WTC11 (cell line): Measurements from ENCODE around the gene DHRSX. TPM values are rescaled to one million over a fixed set of nuclear protein-coding genes. Genes with fewer than 3 reads are reported as not detected.

Experiments
- ATAC-seq: fragments of 200-7000 bp; cut with Tn5 transposase; 2 replicates; pipeline ENCODE4 v1.10.0; 2021; ENCODE audit warnings: mild to moderate bottlenecking, moderate library complexity
- CTCF ChIA-PET: fragments of 300-600 bp; sonication (Branson Sonifier 250); formaldehyde crosslinking; loops from one replicate; lab custom pipeline; 2021; ENCODE audit warnings: antibody characterized with exemption; lab: Charles Lee
- POLR2A ChIA-PET: fragments of 350-600 bp; sonication (Branson Sonifier 250); formaldehyde crosslinking; loops from one replicate; lab custom pipeline; 2021; ENCODE audit warnings: antibody characterized with exemption; lab: Charles Lee
- DNase-seq: peaks from one replicate; pipeline ENCODE4 v3.0.0; 2021; ENCODE audit warnings: low spot score
- H3K27ac Mint-ChIP-seq: 2 replicates; pipeline ENCODE4 v1.8.0; 2021; ENCODE audit warnings: mixed read lengths
- H3K27me3 Mint-ChIP-seq: 2 replicates; pipeline ENCODE4 v1.8.0; 2021; ENCODE audit warnings: low read depth, mild to moderate bottlenecking, moderate library complexity, mixed read lengths
- H3K36me3 Mint-ChIP-seq: 2 replicates; pipeline ENCODE4 v1.8.0; 2021; ENCODE audit warnings: mixed read lengths
- H3K4me1 Mint-ChIP-seq: 2 replicates; pipeline ENCODE4 v1.8.0; 2022; ENCODE audit warnings: mixed read lengths
- H3K4me3 Mint-ChIP-seq: 2 replicates; pipeline ENCODE4 v1.8.0; 2021; ENCODE audit warnings: mild to moderate bottlenecking, moderate library complexity, mixed read lengths
- H3K9me3 Mint-ChIP-seq: 2 replicates; pipeline ENCODE4 v1.8.0; 2021; ENCODE audit warnings: mixed read lengths
- ELF4 ChIP-seq: sonication (generic); formaldehyde crosslinking; IDR thresholded peaks from 2 replicates; pipeline ENCODE4 v1.8.1; 2022; ENCODE audit warnings: low read depth, mild to moderate bottlenecking, moderate library complexity, missing genetic modification reagents
- ESRRA ChIP-seq: sonication (generic); formaldehyde crosslinking; IDR thresholded peaks from 2 replicates; pipeline ENCODE4 v1.8.1; 2022; ENCODE audit warnings: mild to moderate bottlenecking, missing genetic modification reagents, borderline replicate concordance
- ETV6 ChIP-seq: sonication (generic); formaldehyde crosslinking; IDR thresholded peaks from 2 replicates; pipeline ENCODE4 v1.8.1; 2022; ENCODE audit warnings: mild to moderate bottlenecking, missing genetic modification reagents
- GRHL2 ChIP-seq: fragments of 250-450 bp; sonication (Bioruptor Pico); IDR thresholded peaks from 2 replicates; pipeline ENCODE4 v1.8.0; 2022; ENCODE audit warnings: mild to moderate bottlenecking, moderate library complexity; ENCODE audit not compliant: insufficient replicate concordance, severe bottlenecking
- GTF2I ChIP-seq: fragments of 250-450 bp; sonication (Bioruptor Pico); conservative IDR thresholded peaks from 2 replicates; pipeline ENCODE4 v1.4.0; 2021; ENCODE audit warnings: mild to moderate bottlenecking
- MYBL2 ChIP-seq: sonication (generic); formaldehyde crosslinking; IDR thresholded peaks from 2 replicates; pipeline ENCODE4 v1.8.1; 2023; ENCODE audit warnings: mild to moderate bottlenecking, moderate library complexity, missing genetic modification reagents
- NFE2L1 ChIP-seq: sonication (generic); formaldehyde crosslinking; IDR thresholded peaks from 2 replicates; pipeline ENCODE4 v1.8.1; 2023; ENCODE audit warnings: missing genetic modification reagents
- NR1H2 ChIP-seq: sonication (generic); formaldehyde crosslinking; IDR thresholded peaks from 2 replicates; pipeline ENCODE4 v1.9.0; 2021; ENCODE audit warnings: mild to moderate bottlenecking, moderate library complexity, missing genetic modification reagents
- NR2C2 ChIP-seq: sonication (generic); formaldehyde crosslinking; IDR thresholded peaks from 2 replicates; pipeline ENCODE4 v1.8.0; 2022; ENCODE audit warnings: mild to moderate bottlenecking, missing genetic modification reagents
- PRRX2 ChIP-seq: fragments of 250-450 bp; sonication (Bioruptor Pico); IDR thresholded peaks from 2 replicates; pipeline ENCODE4 v1.8.0; 2021; ENCODE audit warnings: mild to moderate bottlenecking
- TEAD1 ChIP-seq: sonication (generic); formaldehyde crosslinking; IDR thresholded peaks from 2 replicates; pipeline ENCODE4 v1.8.0; 2022; ENCODE audit warnings: mild to moderate bottlenecking, missing genetic modification reagents
- TP53 ChIP-seq: sonication (generic); formaldehyde crosslinking; IDR thresholded peaks from 2 replicates; pipeline ENCODE4 v1.8.1; 2023; ENCODE audit warnings: mild to moderate bottlenecking, missing genetic modification reagents
- USF1 ChIP-seq: sonication (generic); formaldehyde crosslinking; IDR thresholded peaks from 2 replicates; pipeline ENCODE4 v1.8.0; 2022; ENCODE audit warnings: mild to moderate bottlenecking, missing genetic modification reagents
- ZNF396 ChIP-seq: fragments of 250-450 bp; sonication (Bioruptor Pico); IDR thresholded peaks from 2 replicates; pipeline ENCODE4 v1.8.0; 2021; ENCODE audit warnings: mild to moderate bottlenecking, moderate library complexity, borderline replicate concordance
- ZNF671 ChIP-seq: fragments of 250-450 bp; sonication (Bioruptor Pico); IDR thresholded peaks from 2 replicates; pipeline ENCODE4 v1.8.0; 2021; ENCODE audit warnings: mild to moderate bottlenecking
- total RNA-seq: library from RNA; stranded (reverse); gene quantifications from 3 replicates; pipeline ENCODE4 v1.2.3, GENCODE V29; 2021
- TF ChIP-seq, protein P1 (sequence below): sonication (generic); formaldehyde crosslinking; IDR thresholded peaks from 2 replicates; pipeline ENCODE4 v1.8.1; 2023; ENCODE audit warnings: mild to moderate bottlenecking, missing genetic modification reagents
- TF ChIP-seq, protein P2 (sequence below): sonication (generic); formaldehyde crosslinking; IDR thresholded peaks from 2 replicates; pipeline ENCODE4 v1.8.1; 2022; ENCODE audit warnings: low read depth, mild to moderate bottlenecking, moderate library complexity, missing genetic modification reagents, borderline replicate concordance
- TF ChIP-seq, protein P3 (sequence below): fragments of 200-600 bp; IDR thresholded peaks from 2 replicates; pipeline ENCODE4 v1.8.0; 2022; ENCODE audit warnings: antibody characterized with exemption
- TF ChIP-seq, protein P4 (sequence below): sonication (generic); formaldehyde crosslinking; IDR thresholded peaks from 2 replicates; pipeline ENCODE4 v1.8.0; 2022; ENCODE audit warnings: missing genetic modification reagents

DHRSX gene
- total RNA-seq, 1 experiment from 2014 or later = 28.2 TPM

DNA sequence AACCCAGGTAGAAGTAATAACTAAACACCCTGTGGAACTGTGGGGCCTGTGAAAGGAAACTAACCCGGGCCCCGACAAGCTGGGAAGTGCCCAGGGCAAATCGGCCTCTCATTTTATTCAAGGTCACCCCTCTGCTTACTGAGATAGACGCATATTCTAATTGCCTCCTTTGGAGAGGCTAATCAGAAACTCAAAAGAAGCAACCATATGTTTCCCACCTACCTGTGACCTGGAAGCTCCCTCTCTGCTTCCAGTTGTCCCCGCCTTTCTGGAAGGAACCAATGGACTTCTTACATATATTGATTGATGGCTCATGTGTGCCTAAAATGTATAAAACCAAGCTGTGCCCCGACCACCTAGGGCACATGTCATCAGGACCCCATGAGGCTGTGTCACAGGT is 23.1 kb upstream of the DHRSX start:
- Mint-ChIP-seq H3K27ac (peak overlapping the region; percentile 43), H3K27me3 (no peaks in the 10 kb centered on the region), H3K4me3 (no peak overlapping the region), H3K36me3 (peaks cover 4% of the 10 kb centered on the region; the same call in 1 of the 2 replicates), H3K9me3 (peaks cover 10% of the 10 kb centered on the region), H3K4me1 (peaks cover 24% of the 10 kb centered on the region)
- TF ChIP-seq ETV6 (CRISPR knock-in tag) (no peak), TEAD1 (CRISPR knock-in tag) (no peak), ELF4 (CRISPR knock-in tag) (no peak), NR1H2 (no peak), PRRX2 (CRISPR knock-in tag) (no peak), GTF2I (CRISPR knock-in tag) (no peak), ESRRA (CRISPR knock-in tag) (no peak; the same call in 1 of the 2 replicates), NR2C2 (CRISPR knock-in tag) (no peak), ZNF396 (no peak), TP53 (no peak), NFE2L1 (no peak), GRHL2 (CRISPR knock-in tag) (no peak)
- TF ChIP-seq, protein P1, sequence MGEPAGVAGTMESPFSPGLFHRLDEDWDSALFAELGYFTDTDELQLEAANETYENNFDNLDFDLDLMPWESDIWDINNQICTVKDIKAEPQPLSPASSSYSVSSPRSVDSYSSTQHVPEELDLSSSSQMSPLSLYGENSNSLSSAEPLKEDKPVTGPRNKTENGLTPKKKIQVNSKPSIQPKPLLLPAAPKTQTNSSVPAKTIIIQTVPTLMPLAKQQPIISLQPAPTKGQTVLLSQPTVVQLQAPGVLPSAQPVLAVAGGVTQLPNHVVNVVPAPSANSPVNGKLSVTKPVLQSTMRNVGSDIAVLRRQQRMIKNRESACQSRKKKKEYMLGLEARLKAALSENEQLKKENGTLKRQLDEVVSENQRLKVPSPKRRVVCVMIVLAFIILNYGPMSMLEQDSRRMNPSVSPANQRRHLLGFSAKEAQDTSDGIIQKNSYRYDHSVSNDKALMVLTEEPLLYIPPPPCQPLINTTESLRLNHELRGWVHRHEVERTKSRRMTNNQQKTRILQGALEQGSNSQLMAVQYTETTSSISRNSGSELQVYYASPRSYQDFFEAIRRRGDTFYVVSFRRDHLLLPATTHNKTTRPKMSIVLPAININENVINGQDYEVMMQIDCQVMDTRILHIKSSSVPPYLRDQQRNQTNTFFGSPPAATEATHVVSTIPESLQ (CRISPR knock-in tag) = no peak
- TF ChIP-seq, protein P2, sequence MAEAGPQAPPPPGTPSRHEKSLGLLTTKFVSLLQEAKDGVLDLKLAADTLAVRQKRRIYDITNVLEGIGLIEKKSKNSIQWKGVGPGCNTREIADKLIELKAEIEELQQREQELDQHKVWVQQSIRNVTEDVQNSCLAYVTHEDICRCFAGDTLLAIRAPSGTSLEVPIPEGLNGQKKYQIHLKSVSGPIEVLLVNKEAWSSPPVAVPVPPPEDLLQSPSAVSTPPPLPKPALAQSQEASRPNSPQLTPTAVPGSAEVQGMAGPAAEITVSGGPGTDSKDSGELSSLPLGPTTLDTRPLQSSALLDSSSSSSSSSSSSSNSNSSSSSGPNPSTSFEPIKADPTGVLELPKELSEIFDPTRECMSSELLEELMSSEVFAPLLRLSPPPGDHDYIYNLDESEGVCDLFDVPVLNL (CRISPR knock-in tag) = no peak
- TF ChIP-seq, protein P3, sequence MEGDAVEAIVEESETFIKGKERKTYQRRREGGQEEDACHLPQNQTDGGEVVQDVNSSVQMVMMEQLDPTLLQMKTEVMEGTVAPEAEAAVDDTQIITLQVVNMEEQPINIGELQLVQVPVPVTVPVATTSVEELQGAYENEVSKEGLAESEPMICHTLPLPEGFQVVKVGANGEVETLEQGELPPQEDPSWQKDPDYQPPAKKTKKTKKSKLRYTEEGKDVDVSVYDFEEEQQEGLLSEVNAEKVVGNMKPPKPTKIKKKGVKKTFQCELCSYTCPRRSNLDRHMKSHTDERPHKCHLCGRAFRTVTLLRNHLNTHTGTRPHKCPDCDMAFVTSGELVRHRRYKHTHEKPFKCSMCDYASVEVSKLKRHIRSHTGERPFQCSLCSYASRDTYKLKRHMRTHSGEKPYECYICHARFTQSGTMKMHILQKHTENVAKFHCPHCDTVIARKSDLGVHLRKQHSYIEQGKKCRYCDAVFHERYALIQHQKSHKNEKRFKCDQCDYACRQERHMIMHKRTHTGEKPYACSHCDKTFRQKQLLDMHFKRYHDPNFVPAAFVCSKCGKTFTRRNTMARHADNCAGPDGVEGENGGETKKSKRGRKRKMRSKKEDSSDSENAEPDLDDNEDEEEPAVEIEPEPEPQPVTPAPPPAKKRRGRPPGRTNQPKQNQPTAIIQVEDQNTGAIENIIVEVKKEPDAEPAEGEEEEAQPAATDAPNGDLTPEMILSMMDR = no peak
- CTCF ChIA-PET = no interaction called here
- POLR2A ChIA-PET = no interaction called here
- no peak for DNase-seq
- ATAC-seq = peak; percentile 87

DNA sequence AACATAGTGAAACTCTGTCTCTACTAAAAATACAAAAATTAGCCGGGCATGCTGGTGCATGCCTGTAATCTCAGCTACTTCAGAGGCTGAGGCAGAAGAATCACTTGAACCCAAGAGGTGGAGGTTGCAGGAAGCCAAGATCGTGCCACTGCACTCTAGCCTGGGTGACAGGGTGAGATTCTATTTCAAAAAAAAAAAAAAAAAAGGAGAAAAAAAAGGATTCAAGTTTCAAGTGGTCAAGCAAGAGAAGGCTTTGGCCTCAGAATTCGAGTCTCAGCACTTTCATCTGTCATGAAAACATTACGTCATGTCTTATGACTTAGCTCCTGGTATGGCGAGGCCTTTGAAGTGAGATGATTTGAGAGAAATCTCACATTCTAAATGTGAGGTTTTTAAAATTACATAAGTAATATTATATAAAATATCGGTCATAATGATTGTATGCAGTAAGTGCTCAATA is 21.2 kb upstream of the DHRSX start:
- ATAC-seq = no peak
- no peak for DNase-seq
- H3K9me3 Mint-ChIP-seq = peaks cover 5% of the 10 kb centered on the region
- H3K27ac Mint-ChIP-seq = no peak overlapping the region
- H3K4me1 Mint-ChIP-seq = peaks cover 24% of the 10 kb centered on the region
- no peak for TF ChIP-seq ZNF671 (CRISPR knock-in tag)
- TF ChIP-seq, protein P4, sequence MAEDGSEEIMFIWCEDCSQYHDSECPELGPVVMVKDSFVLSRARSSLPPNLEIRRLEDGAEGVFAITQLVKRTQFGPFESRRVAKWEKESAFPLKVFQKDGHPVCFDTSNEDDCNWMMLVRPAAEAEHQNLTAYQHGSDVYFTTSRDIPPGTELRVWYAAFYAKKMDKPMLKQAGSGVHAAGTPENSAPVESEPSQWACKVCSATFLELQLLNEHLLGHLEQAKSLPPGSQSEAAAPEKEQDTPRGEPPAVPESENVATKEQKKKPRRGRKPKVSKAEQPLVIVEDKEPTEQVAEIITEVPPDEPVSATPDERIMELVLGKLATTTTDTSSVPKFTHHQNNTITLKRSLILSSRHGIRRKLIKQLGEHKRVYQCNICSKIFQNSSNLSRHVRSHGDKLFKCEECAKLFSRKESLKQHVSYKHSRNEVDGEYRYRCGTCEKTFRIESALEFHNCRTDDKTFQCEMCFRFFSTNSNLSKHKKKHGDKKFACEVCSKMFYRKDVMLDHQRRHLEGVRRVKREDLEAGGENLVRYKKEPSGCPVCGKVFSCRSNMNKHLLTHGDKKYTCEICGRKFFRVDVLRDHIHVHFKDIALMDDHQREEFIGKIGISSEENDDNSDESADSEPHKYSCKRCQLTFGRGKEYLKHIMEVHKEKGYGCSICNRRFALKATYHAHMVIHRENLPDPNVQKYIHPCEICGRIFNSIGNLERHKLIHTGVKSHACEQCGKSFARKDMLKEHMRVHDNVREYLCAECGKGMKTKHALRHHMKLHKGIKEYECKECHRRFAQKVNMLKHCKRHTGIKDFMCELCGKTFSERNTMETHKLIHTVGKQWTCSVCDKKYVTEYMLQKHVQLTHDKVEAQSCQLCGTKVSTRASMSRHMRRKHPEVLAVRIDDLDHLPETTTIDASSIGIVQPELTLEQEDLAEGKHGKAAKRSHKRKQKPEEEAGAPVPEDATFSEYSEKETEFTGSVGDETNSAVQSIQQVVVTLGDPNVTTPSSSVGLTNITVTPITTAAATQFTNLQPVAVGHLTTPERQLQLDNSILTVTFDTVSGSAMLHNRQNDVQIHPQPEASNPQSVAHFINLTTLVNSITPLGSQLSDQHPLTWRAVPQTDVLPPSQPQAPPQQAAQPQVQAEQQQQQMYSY = no peak
- TF ChIP-seq MYBL2 = no peak
- TF ChIP-seq GTF2I (CRISPR knock-in tag) = no peak
- no peak for TF ChIP-seq USF1 (CRISPR knock-in tag)
- TF ChIP-seq TP53 = no peak
- H3K36me3 Mint-ChIP-seq = no peaks in the 10 kb centered on the region
- no peak overlapping the region for H3K4me3 Mint-ChIP-seq
- H3K27me3 Mint-ChIP-seq = no peaks in the 10 kb centered on the region
- CTCF ChIA-PET = no interaction called here
- POLR2A ChIA-PET = no interaction called here
